ENCODE data around the gene SDHB. TPM values are rescaled to one million over a fixed set of nuclear protein-coding genes. Genes with fewer than 3 reads are reported as not detected.

Gene SDHB
- total and polyA plus RNA-seq, 10 of the 15 experiments (the other 5 are each of a cell fraction or from before 2014, with no cell fraction given) = 101 to 319 (median 188) TPM

- ATAC-seq (peak; percentile 27; the same call in 2 of the 3 replicates), FAIRE-seq (no peak), DNase-seq (ENCODE audit: low read depth, low spot score) (no peak)
- Histone ChIP-seq H3K4me3 (no peak overlapping the region), H3K36me3 (ENCODE audit: control insufficient read depth in 2 of 2, insufficient read depth in 2 of 2, low read length in 1 of 2) (no peaks in the 10 kb centered on the region), H3K27ac (ENCODE audit: control insufficient read depth, insufficient read depth) (no peak overlapping the region), H3K79me2 (ENCODE audit: control insufficient read depth, insufficient read depth, low read length) (no peaks in the 10 kb centered on the region), H3K9ac (ENCODE audit: control insufficient read depth, insufficient read depth, low read length) (no peak overlapping the region), H3K27me3 (replicated peaks in 1 of 2; ENCODE audit: control insufficient read depth in 2 of 2, insufficient read depth in 2 of 2, low read length in 1 of 2) (no peaks in the 10 kb centered on the region), H2AFZ (ENCODE audit: control insufficient read depth, low read depth, low read length) (no peak overlapping the region), H3K4me1 (ENCODE audit: control insufficient read depth, insufficient read depth, low read length) (no peaks in the 10 kb centered on the region), H3K9me3 (replicated peaks; ENCODE audit: control insufficient read depth, insufficient read depth, low read length) (no peaks in the 10 kb centered on the region), H4K20me1 (ENCODE audit: control insufficient read depth, insufficient read depth) (no peaks in the 10 kb centered on the region), H3K4me2 (ENCODE audit: control insufficient read depth, insufficient read depth) (no peak overlapping the region)
- SMC1A ChIA-PET (ENCODE audit: uncharacterized antibody, unreplicated experiment) = no interaction called here
- 58% methylated on average over 25 of the region's 28 CpGs for WGBS (ENCODE audit: insufficient coverage, insufficient replicate concordance, low lambda C conversion rate, missing lambda C conversion rate)
- POLR2A ChIA-PET = interaction anchor here (0.6 kb wide), 1 partner anchor 878 kb away, joined by 5 read pairs; no protein-coding TSS in a partner anchor
- RAD21 ChIA-PET (ENCODE audit: unreplicated experiment) = no interaction called here
- in situ Hi-C loops (cut with MboI) (no loop called here), intact Hi-C loops (cut with micrococcal nuclease; ENCODE audit: unreplicated experiment) (no loop called here)
- BruUV-seq (replicated peaks) = no TSS peak
- TF ChIP-seq, protein P1, sequence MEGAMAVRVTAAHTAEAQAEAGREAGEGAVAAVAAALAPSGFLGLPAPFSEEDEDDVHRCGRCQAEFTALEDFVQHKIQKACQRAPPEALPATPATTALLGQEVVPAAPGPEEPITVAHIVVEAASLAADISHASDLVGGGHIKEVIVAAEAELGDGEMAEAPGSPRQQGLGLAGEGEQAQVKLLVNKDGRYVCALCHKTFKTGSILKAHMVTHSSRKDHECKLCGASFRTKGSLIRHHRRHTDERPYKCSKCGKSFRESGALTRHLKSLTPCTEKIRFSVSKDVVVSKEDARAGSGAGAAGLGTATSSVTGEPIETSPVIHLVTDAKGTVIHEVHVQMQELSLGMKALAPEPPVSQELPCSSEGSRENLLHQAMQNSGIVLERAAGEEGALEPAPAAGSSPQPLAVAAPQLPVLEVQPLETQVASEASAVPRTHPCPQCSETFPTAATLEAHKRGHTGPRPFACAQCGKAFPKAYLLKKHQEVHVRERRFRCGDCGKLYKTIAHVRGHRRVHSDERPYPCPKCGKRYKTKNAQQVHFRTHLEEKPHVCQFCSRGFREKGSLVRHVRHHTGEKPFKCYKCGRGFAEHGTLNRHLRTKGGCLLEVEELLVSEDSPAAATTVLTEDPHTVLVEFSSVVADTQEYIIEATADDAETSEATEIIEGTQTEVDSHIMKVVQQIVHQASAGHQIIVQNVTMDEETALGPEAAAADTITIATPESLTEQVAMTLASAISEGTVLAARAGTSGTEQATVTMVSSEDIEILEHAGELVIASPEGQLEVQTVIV (IDR thresholded peaks at IDR 0.05; ENCODE audit: borderline replicate concordance, partially characterized antibody) = no peak
- TF ChIP-seq, protein P2, sequence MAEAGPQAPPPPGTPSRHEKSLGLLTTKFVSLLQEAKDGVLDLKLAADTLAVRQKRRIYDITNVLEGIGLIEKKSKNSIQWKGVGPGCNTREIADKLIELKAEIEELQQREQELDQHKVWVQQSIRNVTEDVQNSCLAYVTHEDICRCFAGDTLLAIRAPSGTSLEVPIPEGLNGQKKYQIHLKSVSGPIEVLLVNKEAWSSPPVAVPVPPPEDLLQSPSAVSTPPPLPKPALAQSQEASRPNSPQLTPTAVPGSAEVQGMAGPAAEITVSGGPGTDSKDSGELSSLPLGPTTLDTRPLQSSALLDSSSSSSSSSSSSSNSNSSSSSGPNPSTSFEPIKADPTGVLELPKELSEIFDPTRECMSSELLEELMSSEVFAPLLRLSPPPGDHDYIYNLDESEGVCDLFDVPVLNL (IDR thresholded peaks at IDR 0.05; ENCODE audit: low read depth, low read length) = no peak
- TF ChIP-seq ZBTB40 (IDR thresholded peaks at IDR 0.05; ENCODE audit: borderline replicate concordance) (no peak), MEF2A (IDR thresholded peaks at IDR 0.05; ENCODE audit: insufficient read depth, low read depth, low read length) (no peak), CEBPB (IDR thresholded peaks at IDR 0.05; ENCODE audit: borderline replicate concordance in 1 of 2, low read depth in 2 of 2, low read length in 2 of 2) (no peak), RBBP5 (conservative IDR thresholded peaks at IDR 0.05) (no peak), EZH2 (IDR thresholded peaks at IDR 0.05; ENCODE audit: borderline replicate concordance, control insufficient read depth, low read depth, low read length) (no peak), BACH1 (IDR thresholded peaks at IDR 0.05; ENCODE audit: borderline replicate concordance) (no peak), ATF3 (IDR thresholded peaks at IDR 0.05; ENCODE audit: borderline replicate concordance, extremely low read depth, low read depth, low read length) (no peak), NR2C1 (IDR thresholded peaks at IDR 0.05) (no peak), IKZF1 (conservative IDR thresholded peaks at IDR 0.05) (no peak)
- TF ChIP-seq, protein P3, sequence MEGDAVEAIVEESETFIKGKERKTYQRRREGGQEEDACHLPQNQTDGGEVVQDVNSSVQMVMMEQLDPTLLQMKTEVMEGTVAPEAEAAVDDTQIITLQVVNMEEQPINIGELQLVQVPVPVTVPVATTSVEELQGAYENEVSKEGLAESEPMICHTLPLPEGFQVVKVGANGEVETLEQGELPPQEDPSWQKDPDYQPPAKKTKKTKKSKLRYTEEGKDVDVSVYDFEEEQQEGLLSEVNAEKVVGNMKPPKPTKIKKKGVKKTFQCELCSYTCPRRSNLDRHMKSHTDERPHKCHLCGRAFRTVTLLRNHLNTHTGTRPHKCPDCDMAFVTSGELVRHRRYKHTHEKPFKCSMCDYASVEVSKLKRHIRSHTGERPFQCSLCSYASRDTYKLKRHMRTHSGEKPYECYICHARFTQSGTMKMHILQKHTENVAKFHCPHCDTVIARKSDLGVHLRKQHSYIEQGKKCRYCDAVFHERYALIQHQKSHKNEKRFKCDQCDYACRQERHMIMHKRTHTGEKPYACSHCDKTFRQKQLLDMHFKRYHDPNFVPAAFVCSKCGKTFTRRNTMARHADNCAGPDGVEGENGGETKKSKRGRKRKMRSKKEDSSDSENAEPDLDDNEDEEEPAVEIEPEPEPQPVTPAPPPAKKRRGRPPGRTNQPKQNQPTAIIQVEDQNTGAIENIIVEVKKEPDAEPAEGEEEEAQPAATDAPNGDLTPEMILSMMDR (IDR thresholded peaks at IDR 0.05 in 2 of 3, conservative IDR thresholded peaks at IDR 0.05 in 1 of 3; ENCODE audit: control insufficient read depth in 2 of 3, extremely low read depth in 1 of 3, insufficient read depth in 1 of 3, low read depth in 3 of 3, low read length in 3 of 3) = no peak
- CTCF ChIA-PET = no interaction called here
Observed at GRCh38 chr1:16971341-16972188, 82.3 kb downstream of the SDHB start.

Measured in GM12878 (cell line).